H54 (cell line): ENCODE data around the gene SDS.

ENCODE experiments used
- DNase-seq: peaks from one replicate; pipeline ENCODE4 v3.0.0; 2011; ENCODE audit warnings: low spot score, mixed read lengths; ENCODE audit not compliant: insufficient read length
- FAIRE-seq: peaks from 3 replicates; lab custom pipeline; 2011; peaks lifted over from hg19 to GRCh38; lab: Jason Lieb, UNC
- POLR2A ChIP-seq: IDR thresholded peaks from 2 replicates; pipeline ENCODE4 v1.6.1; 2011; ENCODE audit warnings: low read depth, mild to moderate bottlenecking, low read length

The SDS gene, protein sequence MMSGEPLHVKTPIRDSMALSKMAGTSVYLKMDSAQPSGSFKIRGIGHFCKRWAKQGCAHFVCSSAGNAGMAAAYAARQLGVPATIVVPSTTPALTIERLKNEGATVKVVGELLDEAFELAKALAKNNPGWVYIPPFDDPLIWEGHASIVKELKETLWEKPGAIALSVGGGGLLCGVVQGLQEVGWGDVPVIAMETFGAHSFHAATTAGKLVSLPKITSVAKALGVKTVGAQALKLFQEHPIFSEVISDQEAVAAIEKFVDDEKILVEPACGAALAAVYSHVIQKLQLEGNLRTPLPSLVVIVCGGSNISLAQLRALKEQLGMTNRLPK

DNA sequence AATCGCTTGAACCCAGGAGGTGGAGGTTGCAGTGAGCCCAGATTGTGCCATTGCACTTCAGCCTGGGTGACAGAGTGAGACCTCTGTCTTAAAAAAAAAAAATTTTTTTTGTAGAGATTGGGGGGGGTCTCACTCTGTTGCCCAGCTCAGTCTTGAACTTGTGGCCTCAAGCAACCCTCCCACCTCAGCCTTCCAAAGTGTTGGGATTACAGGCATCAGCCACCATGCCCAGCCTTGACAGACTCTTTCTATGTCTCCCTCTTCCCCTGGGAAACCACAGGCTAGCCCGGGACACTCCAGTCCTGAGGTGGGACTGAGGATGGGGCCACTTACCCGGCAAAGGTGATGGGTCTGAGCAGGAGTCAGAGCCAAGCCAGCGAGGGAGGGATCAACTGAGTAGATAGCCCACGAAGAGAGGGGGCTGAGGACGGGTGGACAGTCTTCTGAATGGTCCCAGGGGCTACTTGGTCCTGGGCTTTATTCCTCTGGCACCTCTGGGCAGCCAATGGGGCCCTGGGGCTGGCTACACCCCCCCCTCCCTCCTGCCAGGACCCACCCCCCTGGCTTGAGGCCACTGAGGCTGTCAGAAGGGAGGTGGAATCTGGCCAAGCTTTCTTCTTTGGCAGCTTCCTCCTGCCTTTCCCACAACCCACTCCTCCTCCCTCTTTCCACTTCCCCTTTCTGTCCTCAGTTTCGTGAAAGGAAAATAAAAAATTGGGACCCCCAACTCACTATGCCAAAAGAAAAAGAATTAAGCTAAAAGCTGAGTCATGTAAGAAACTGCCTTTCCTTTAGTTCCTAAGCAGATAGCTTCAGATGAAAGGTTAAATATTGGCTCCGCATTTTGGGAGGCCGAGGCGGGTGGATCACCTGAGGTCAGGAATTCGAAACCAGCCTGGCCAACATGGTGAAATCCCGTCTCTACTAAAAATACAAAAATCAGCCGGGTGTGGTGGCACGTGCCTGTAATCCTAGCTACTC lies at the start of gene SDS:
Gene SDS (minus strand): TSS at position 453 of the 981 bp plus-strand sequence. CDS start 4,179 bp downstream, outside the sequence.
- TF ChIP-seq POLR2A: no peak
- DNase-seq: no peak
- FAIRE-seq: no peak

DNA sequence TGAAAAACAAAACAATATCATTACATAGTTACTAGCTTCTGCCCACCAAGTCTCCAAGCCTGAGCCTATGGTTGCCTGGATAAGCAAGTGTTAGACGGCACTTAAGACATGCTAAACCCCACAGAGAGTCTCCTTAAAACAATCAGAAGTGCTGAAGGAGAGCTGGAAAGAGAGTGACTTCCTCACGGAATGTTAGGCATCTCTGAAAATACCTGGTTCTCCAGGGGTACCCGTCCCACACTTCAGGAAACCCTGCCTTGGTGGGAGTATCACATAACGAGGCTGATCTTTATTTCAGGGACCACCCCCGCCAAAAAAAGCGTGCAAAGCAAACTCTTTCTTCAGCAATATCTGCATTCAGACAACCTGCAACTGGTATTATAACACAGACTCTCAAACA lies 49.6 kb upstream of the SDS start:
- no peak for TF ChIP-seq POLR2A
- FAIRE-seq: no peak
- no peak for DNase-seq

DNA sequence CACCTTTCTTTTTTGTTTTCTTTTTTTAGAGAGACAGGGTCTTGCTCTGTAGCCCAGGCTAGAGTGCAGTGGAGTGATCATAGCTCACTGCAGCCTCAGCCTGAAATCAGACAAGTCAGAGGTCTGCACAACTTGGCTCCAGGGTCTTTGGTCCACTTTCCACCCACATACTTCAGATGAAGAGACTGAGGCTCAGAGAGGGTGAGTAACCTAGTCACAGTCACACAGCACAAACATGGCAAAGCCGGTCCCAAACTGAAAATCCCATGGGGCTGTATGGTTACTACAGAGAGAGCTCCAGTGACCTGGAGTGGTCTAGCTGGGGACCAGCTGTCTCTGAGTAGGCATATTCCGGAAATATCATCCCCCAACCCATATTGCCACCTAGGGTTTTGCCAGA lies 48.8 kb upstream of the SDS start:
- TF ChIP-seq POLR2A: no peak
- FAIRE-seq: no peak
- no peak for DNase-seq

DNA sequence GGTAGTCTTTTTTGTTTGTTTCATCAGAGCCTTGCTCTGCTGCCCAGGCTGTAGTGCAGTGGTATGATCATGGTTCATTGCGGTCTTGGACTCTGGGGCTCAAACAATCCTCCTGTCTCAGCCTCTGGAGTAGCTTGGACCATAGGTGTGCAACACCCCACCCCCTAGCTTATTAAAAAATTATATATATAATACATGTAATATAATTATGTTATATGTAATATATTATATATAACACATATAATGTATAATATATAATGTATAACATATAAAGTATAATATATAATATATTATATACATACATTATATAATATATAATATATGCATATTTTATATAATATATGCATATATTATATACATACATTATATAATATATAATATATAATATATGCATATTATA lies 46.2 kb upstream of the SDS start:
- no peak for TF ChIP-seq POLR2A
- no peak for FAIRE-seq
- DNase-seq: no peak

DNA sequence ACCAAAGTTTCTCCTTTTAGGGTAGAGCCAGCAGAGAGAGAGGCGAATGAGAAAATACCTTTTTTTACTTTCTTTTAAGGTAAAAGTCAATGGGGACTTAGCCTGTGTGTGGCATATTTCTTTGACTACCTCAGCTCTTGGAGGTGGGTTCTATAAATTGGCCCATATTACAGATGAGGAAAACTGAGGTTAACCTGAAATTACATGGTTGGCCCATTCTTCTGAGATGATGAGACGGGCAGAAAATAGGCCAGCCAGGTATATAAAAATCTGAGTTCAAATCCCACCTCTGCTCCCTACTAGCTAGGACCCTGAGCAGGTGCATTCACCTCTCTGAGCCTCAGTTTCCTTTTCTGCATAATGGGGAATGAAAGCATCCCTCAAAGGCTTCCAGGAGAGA lies 45.6 kb upstream of the SDS start:
- no peak for DNase-seq
- FAIRE-seq: no peak
- TF ChIP-seq POLR2A: no peak

DNA sequence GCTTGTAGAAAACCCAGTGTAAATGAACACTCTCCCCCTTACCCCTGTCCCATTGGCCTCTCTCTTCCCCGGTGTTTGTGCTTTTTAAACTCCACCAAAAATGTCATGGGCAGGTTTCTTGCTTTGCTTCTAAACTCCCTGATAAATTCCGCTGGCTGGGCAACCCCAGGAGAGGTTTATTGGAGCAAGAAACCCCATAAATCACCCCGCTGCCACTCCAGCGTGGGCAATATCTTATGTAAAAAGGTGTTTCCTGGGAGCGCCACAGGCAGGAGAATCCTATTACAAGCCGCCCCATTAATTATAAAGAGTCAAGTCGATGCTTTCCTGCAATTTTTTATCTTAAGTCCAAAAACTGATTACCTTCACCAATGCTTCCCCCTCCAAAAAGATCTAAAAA lies 45.2 kb upstream of the SDS start:
- DNase-seq: no peak
- no peak for FAIRE-seq
- TF ChIP-seq POLR2A: no peak

DNA sequence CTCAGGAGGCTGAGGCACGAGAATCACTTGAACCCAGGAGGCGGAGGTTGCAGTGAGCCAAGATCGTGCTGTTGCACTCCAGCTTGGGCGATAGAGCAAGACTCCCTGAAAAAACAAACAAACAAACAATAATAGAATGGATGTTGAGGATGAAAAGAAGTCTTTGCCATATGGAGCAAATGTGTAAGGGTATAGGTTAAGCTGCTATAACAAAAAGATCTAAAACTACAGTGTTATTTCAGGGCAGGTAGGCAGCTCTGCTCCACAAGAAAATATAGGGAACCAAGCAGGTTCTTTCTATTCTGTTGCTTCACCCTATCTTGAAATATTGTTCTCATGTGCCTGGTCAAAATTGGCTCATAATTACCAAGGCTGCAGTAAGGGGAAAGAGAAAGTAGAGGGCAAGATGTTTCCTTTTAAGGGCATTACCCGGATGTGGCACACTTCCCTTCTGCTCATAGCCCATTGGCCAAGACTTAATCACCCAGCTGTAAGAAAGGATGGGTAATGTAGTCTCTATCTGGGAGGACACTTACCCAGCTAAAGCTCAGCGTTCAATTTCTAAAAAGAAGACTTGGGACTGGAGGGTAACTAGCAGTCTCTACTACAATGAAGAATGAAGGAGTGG lies 42.0 kb upstream of the SDS start:
- TF ChIP-seq POLR2A: no peak
- FAIRE-seq: no peak
- no peak for DNase-seq

DNA sequence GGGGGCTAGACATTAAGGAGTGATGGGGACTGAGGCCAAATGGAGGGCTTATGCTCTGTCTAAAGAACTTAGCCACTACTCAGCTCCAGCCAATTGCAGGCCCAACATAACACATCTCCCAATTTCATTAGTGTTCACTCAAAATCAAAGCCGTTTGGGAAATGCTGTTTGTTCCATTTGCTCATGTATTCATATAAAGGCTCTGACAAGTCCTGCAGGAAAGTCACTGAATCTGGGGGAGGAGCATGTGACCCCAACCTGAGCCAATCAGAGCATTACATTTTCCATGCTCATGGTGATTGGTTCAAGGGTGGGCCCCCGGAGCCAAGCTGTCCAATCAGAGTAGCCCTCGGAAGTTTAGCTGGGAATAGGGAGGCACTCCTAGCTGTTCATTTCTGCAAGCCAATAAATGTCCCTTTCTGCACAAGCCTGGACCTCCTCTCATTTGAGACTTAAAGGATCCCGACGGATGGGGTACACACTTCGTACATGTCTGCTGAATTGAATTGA lies 39.4 kb upstream of the SDS start:
- no peak for FAIRE-seq
- peak; percentile 63 for DNase-seq
- TF ChIP-seq POLR2A: no peak

DNA sequence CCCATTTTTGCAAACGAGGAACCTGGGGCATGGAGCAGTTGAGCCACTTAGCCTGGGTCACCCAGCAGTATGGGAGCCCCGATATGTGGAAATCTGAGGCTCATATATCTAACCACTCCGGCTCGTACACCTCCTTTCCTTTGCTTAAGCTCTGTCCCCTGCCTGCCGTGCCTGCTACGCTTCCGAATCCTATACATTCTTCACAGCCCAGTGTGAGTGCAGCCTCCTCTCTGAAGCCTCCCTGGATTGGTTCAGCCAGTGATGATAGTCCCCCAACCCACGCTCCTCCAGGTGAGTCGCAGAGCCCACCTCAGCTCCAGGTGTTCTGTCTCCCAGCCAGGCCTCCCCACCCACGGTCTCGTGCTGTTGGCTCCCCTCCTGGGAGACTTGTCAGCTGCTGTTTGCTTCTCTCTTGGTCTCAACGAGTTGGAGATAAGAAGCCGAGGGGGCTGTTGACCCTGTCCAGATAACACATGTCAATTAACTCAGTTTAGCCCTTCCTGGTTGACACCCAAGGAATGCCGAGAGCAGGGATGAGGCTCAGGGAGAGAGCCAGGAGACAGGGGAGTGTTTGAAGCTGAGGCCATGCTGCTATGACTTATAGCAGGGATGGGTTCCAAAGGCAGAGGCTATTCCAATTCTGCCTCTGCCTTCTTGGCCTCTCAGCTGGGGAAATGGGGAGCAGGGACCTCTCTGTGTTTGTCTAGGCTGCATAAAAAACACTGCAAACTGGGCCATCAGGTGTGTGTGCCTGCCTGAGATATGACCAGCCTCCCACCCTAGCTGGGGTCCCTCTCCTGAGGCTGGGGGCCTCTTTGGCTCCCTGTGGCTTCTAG lies 37.5 kb upstream of the SDS start:
- no peak for DNase-seq
- FAIRE-seq: no peak
- no peak for TF ChIP-seq POLR2A

DNA sequence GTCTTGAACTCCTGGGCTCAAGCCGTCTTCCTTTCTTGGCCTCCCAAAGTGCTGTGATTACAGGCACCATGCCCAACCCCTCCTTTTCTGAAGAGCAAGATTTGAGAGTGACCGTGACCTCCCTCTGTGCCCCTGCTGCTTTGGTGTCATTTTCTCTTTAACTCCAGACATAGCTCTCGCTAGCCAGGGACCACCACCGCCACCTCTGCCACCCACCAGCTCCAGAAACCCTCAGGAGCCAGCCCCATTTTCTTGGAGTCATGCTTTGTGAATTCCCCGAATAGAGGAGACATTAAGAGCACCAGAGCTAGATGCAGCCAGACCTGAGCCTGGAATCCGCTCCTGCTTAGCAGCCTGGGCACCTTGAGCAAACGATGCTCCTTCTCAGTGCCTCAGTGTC lies 36.6 kb upstream of the SDS start:
- no peak for TF ChIP-seq POLR2A
- FAIRE-seq (no peak), DNase-seq (no peak)

DNA sequence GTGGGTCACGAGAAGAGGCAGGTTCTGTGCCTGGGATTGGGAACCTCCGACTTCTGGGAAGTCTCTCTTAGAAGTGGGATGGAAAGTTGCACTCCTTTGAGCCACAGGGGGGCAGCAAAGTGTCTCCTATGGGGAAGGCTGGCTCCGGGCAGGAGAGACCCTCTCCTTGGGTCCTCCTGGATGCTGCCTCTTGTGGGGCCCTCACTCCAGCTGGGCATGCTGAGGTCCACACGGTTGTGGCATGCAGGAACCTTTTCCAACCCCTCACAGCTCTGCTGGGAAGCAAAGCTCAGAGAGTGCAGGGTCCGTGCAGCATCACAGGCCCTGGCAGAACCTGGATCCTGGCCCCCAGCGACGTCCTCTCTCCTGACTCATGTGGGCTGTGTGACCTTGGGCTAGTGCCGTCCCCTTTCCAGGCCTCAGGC lies 35.9 kb upstream of the SDS start:
- FAIRE-seq (no peak), DNase-seq (no peak)
- TF ChIP-seq POLR2A: no peak

DNA sequence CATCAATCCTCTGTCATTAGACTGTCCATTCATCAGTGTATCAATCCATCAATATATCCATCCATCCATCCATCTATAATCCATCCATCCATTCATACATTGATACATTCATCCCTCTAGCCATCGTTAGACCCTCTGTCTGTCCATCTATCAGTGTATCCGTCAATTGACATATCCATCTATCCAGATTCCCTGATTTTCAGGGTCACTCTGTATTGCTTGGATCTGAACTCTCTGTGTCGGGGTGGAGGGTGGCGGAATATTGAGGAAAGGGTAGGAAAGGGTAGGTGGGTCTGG lies 35.6 kb upstream of the SDS start:
- DNase-seq (no peak), FAIRE-seq (no peak)
- no peak for TF ChIP-seq POLR2A
